SK-N-SH treated with all-trans-retinoic acid at 6 μM for 48 hours (cell line): Measurements from ENCODE around the gene MMP28.

Source experiments
- ATAC-seq: fragments of 200-7000 bp; cut with Tn5 transposase; 3 replicates; pipeline ENCODE4 v1.9.1; 2020; ENCODE audit warnings: mild to moderate bottlenecking, moderate library complexity
- ARNTL ChIP-seq: fragments of 450-650 bp; formaldehyde crosslinking; IDR thresholded peaks from 2 replicates; pipeline ENCODE4 v1.5.0; 2020; ENCODE audit warnings: low read depth, mild to moderate bottlenecking, moderate library complexity, borderline replicate concordance
- CSDC2 ChIP-seq: fragments of 250-450 bp; sonication (Bioruptor Pico); IDR thresholded peaks from 2 replicates; pipeline ENCODE4 v1.5.0; 2020; ENCODE audit warnings: mild to moderate bottlenecking, moderate library complexity
- GLIS3 ChIP-seq: fragments of 250-450 bp; sonication (Bioruptor Pico); IDR thresholded peaks from 2 replicates; pipeline ENCODE4 v1.5.0; 2020; ENCODE audit warnings: mild to moderate bottlenecking, moderate library complexity
- ISL1 ChIP-seq: fragments of 250-450 bp; sonication (Bioruptor Pico); IDR thresholded peaks from 2 replicates; pipeline ENCODE4 v2.1.2; 2022; ENCODE audit warnings: mild to moderate bottlenecking, moderate library complexity
- OSR1 ChIP-seq: fragments of 250-450 bp; sonication (Bioruptor Pico); IDR thresholded peaks from 2 replicates; pipeline ENCODE4 v1.8.0; 2022; ENCODE audit warnings: moderate library complexity, mild to moderate bottlenecking, inconsistent platforms
- PPARA ChIP-seq: fragments of 250-450 bp; sonication (Bioruptor Pico); IDR thresholded peaks from 2 replicates; pipeline ENCODE4 v1.5.0; 2020; ENCODE audit warnings: mild to moderate bottlenecking, borderline replicate concordance
- RARB ChIP-seq: fragments of 250-450 bp; sonication (Bioruptor Pico); IDR thresholded peaks from 2 replicates; pipeline ENCODE4 v1.8.0; 2021; ENCODE audit warnings: mild to moderate bottlenecking, moderate library complexity
- SNAI2 ChIP-seq: fragments of 250-450 bp; sonication (Bioruptor Pico); IDR thresholded peaks from 2 replicates; pipeline ENCODE4 v1.5.0; 2020; ENCODE audit warnings: mild to moderate bottlenecking, moderate library complexity
- TCF4 ChIP-seq: fragments of 250-450 bp; sonication (Bioruptor Pico); IDR thresholded peaks from 2 replicates; pipeline ENCODE4 v1.8.0; 2021; ENCODE audit warnings: mild to moderate bottlenecking, moderate library complexity, borderline replicate concordance
- TOX ChIP-seq: fragments of 250-450 bp; sonication (Bioruptor Pico); IDR thresholded peaks from 2 replicates; pipeline ENCODE4 v1.8.0; 2021; ENCODE audit warnings: mild to moderate bottlenecking, moderate library complexity, borderline replicate concordance
- ZFP3 ChIP-seq: fragments of 250-450 bp; sonication (Bioruptor Pico); IDR thresholded peaks from 2 replicates; pipeline ENCODE4 v1.5.0; 2020; ENCODE audit warnings: mild to moderate bottlenecking, moderate library complexity
- ZFP30 ChIP-seq: fragments of 450-650 bp; formaldehyde crosslinking; IDR thresholded peaks from 2 replicates; pipeline ENCODE4 v1.5.0; 2022; ENCODE audit warnings: mild to moderate bottlenecking, moderate library complexity
- ZNF565 ChIP-seq: fragments of 450-650 bp; formaldehyde crosslinking; conservative IDR thresholded peaks from 2 replicates; pipeline ENCODE4 v1.5.0; 2020; ENCODE audit warnings: low read depth, mild to moderate bottlenecking, moderate library complexity
- ZNF70 ChIP-seq: fragments of 450-650 bp; formaldehyde crosslinking; IDR thresholded peaks from 2 replicates; pipeline ENCODE4 v1.5.0; 2020; ENCODE audit warnings: mild to moderate bottlenecking, moderate library complexity
- TF ChIP-seq, protein P1 (sequence below): fragments of 250-450 bp; sonication (Bioruptor Pico); IDR thresholded peaks from 2 replicates; pipeline ENCODE4 v1.5.1; 2020; ENCODE audit warnings: low read depth, mild to moderate bottlenecking, moderate library complexity
- TF ChIP-seq, protein P2 (sequence below): fragments of 250-450 bp; sonication (Bioruptor Pico); IDR thresholded peaks from 2 replicates; pipeline ENCODE4 v1.5.0; 2020; ENCODE audit warnings: mild to moderate bottlenecking, moderate library complexity
- TF ChIP-seq, protein P3 (sequence below): fragments of 250-450 bp; sonication (Bioruptor Pico); IDR thresholded peaks from 2 replicates; pipeline ENCODE4 v1.8.0; 2020; ENCODE audit warnings: mild to moderate bottlenecking, moderate library complexity, borderline replicate concordance

The MMP28 gene

DNA sequence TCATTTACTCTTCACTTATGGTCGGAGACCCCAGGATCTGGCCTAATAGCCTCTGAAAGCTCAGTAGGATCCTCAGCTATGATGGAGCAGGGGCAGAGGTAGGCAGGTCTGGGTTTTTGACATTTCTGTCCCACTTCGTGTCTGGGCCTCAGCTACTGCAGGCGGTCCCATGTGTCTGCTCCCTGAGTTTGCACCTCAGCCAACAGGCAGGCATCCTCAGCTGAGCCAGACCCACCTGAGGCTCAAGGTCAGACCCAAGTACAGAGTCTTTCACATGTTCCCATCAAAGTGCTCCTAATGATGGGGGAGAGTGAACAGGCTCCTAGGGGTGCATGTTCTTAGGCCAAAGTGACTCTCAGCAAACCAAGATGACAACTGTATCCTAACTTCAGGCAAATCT is 66.9 kb downstream of the MMP28 start:
- TF ChIP-seq, protein P1, sequence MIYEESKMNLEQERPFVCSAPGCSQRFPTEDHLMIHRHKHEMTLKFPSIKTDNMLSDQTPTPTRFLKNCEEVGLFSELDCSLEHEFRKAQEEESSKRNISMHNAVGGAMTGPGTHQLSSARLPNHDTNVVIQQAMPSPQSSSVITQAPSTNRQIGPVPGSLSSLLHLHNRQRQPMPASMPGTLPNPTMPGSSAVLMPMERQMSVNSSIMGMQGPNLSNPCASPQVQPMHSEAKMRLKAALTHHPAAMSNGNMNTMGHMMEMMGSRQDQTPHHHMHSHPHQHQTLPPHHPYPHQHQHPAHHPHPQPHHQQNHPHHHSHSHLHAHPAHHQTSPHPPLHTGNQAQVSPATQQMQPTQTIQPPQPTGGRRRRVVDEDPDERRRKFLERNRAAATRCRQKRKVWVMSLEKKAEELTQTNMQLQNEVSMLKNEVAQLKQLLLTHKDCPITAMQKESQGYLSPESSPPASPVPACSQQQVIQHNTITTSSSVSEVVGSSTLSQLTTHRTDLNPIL (CRISPR knock-in tag): no peak
- TF ChIP-seq CSDC2 (CRISPR knock-in tag) (no peak), ZFP3 (CRISPR knock-in tag) (no peak), OSR1 (CRISPR knock-in tag) (no peak), ARNTL (CRISPR knock-in tag) (no peak)
- ATAC-seq: no peak

DNA sequence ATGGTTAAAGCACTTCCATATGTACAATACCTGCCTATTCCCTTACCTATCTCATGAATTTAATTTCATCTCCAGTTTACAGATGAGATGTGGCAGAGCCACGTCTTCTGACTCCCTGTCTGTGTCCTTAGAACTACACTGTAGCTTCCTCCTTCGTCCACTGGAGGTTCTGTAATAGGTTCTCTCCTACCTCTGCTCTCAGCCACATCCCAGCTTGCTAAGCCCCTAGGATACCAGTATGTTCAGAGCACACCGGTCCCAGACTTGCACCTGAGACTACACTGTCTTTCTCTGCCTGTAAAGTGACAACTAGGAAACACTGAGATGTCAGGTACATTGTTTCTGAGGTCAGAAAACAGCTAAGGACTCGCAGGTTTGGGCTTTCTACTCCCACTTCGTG is 67.8 kb downstream of the MMP28 start:
- TF ChIP-seq PPARA (CRISPR knock-in tag): no peak
- no peak for TF ChIP-seq ZNF70 (CRISPR knock-in tag)
- no peak for TF ChIP-seq TOX (CRISPR knock-in tag)
- no peak for TF ChIP-seq ISL1 (CRISPR knock-in tag)
- no peak for TF ChIP-seq TCF4 (CRISPR knock-in tag)
- TF ChIP-seq, protein P1 (CRISPR knock-in tag): no peak
- TF ChIP-seq, protein P2, sequence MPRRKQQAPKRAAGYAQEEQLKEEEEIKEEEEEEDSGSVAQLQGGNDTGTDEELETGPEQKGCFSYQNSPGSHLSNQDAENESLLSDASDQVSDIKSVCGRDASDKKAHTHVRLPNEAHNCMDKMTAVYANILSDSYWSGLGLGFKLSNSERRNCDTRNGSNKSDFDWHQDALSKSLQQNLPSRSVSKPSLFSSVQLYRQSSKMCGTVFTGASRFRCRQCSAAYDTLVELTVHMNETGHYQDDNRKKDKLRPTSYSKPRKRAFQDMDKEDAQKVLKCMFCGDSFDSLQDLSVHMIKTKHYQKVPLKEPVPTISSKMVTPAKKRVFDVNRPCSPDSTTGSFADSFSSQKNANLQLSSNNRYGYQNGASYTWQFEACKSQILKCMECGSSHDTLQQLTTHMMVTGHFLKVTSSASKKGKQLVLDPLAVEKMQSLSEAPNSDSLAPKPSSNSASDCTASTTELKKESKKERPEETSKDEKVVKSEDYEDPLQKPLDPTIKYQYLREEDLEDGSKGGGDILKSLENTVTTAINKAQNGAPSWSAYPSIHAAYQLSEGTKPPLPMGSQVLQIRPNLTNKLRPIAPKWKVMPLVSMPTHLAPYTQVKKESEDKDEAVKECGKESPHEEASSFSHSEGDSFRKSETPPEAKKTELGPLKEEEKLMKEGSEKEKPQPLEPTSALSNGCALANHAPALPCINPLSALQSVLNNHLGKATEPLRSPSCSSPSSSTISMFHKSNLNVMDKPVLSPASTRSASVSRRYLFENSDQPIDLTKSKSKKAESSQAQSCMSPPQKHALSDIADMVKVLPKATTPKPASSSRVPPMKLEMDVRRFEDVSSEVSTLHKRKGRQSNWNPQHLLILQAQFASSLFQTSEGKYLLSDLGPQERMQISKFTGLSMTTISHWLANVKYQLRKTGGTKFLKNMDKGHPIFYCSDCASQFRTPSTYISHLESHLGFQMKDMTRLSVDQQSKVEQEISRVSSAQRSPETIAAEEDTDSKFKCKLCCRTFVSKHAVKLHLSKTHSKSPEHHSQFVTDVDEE: no peak
- TF ChIP-seq ZFP30 (CRISPR knock-in tag): no peak
- TF ChIP-seq ZNF565: no peak
- TF ChIP-seq, all 23 proteins: peak for 0
- ATAC-seq: no peak

DNA sequence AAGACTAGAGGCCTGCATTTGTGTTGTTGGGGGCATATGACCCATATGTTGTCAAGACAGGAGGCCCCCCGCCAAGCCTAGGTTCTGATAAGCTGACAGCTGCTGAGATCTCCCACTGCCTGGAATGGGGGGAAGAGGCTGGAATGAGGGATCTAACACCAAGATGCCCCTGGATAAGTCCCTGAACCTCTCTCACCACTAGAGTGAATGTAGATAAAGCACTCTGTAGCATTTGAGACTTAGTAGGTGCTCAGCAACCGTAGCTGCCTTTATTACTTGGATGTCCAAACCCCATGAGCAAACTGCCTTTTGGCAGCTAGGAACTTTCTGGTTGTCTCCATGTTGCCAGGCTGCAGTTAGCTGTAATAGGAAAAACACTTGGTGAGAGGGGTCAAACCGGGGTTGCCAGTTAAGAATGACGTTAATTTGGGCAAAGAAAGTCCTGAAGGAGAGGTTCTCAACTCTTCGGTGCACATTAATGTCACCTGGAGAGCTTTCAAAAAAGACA is 68.4 kb downstream of the MMP28 start:
- no peak for ATAC-seq
- TF ChIP-seq ZNF70 (CRISPR knock-in tag) (no peak), CSDC2 (CRISPR knock-in tag) (0 out of 2 replicates have a peak, but pooled peaks have one; percentile 3)
- TF ChIP-seq, protein P2: no peak

DNA sequence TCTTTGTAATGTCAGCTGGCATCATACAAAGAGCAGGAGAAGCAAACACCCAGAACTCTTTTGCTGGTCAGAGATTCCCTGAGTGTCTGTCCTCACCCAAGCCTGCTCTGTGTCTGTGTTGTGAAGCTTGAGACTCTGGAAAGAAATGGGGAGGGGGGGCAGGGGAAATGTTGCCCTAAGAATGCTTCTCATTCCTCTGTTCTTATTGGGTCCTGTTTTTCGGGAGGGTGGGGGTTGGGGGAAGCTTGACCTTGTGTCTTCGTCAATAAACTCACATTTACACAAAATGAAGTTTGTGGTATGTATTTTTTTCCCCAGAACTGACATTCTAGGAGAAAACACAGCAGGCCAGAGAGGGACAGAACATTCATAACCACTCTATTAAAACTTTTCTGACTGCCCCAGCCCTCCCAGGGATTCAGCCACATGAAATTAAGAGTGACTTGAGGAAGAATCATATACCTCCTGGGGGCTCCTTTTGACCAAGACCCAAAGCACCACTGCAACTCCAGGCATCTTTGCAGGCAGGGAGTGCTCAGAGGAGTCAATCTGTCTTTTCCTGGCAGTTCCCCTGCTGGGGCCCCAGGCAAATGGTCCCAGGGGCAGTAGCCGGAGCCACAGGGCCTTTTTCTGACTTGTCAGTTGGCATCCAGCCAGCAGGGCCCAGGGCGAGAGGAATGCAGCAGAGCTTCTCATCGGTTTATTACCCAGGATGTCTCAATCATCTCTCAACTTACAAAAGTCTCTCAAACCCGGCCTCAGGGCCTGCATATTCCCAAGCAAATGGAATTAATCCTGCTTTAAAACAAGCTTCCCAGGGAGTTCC is 69.1 kb downstream of the MMP28 start:
- ATAC-seq: peak; percentile 80
- peak; percentile 47; the same call in 1 of the 2 replicates for TF ChIP-seq ZFP3 (CRISPR knock-in tag)
- no peak for TF ChIP-seq RARB
- TF ChIP-seq SNAI2: no peak
- TF ChIP-seq CSDC2 (CRISPR knock-in tag): 0 out of 2 replicates have a peak, but pooled peaks have one; percentile 47
- TF ChIP-seq GLIS3 (CRISPR knock-in tag): no peak
- TF ChIP-seq ZFP30 (CRISPR knock-in tag): no peak
- TF ChIP-seq, protein P2: no peak
- TF ChIP-seq, protein P3, sequence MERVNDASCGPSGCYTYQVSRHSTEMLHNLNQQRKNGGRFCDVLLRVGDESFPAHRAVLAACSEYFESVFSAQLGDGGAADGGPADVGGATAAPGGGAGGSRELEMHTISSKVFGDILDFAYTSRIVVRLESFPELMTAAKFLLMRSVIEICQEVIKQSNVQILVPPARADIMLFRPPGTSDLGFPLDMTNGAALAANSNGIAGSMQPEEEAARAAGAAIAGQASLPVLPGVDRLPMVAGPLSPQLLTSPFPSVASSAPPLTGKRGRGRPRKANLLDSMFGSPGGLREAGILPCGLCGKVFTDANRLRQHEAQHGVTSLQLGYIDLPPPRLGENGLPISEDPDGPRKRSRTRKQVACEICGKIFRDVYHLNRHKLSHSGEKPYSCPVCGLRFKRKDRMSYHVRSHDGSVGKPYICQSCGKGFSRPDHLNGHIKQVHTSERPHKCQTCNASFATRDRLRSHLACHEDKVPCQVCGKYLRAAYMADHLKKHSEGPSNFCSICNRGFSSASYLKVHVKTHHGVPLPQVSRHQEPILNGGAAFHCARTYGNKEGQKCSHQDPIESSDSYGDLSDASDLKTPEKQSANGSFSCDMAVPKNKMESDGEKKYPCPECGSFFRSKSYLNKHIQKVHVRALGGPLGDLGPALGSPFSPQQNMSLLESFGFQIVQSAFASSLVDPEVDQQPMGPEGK (CRISPR knock-in tag): peak; percentile 71
- TF ChIP-seq OSR1 (CRISPR knock-in tag): no peak
- no peak for TF ChIP-seq TCF4 (CRISPR knock-in tag)
- TF ChIP-seq ZNF565: no peak
